CD14-positive monocyte (primary cell): ENCODE data around the gene IGF2. TPM values are rescaled to one million over a fixed set of nuclear protein-coding genes. Genes with fewer than 3 reads are reported as not detected.

Experiments used
- DNase-seq, 3 donors: peaks; one replicate each; pipeline ENCODE4 v3.0.0-alpha.2; 2011 to 2022
- H2AFZ ChIP-seq: 2 replicates; pipeline ENCODE4 v1.6.0; 2012; ENCODE audit warnings: mild to moderate bottlenecking, low read depth, low read length, inconsistent platforms; ENCODE audit not compliant: insufficient read depth, poor library complexity, severe bottlenecking
- H3K27ac ChIP-seq, 2 donors: 1 replicate in 1 of 2; 2 replicates in 1 of 2; pipeline ENCODE4 v1.5.1; 2012 to 2013; ENCODE audit warnings: low read length in 2 of 2, control low read depth in 1 of 2, inconsistent platforms in 1 of 2, low read depth in 1 of 2, mild to moderate bottlenecking in 1 of 2
- H3K27me3 ChIP-seq, 2 donors: one replicate each; pipeline versions ENCODE4 v1.6.0 to v1.6.1; 2011 to 2013; ENCODE audit warnings: low read length in 2 of 2; ENCODE audit not compliant: control insufficient read depth in 2 of 2, insufficient read depth in 2 of 2
- H3K36me3 ChIP-seq, 2 donors: replicated peaks in 1 of 2; 1 replicate in 1 of 2; 2 replicates in 1 of 2; pipeline versions ENCODE4 v1.5.1 to v1.6.1; 2012 to 2013; ENCODE audit warnings: low read length in 2 of 2, control low read depth in 1 of 2, inconsistent platforms in 1 of 2, mild to moderate bottlenecking in 1 of 2; ENCODE audit not compliant: insufficient read depth in 2 of 2, control insufficient read depth in 1 of 2
- H3K4me1 ChIP-seq, 2 donors: 1 replicate in 1 of 2; 2 replicates in 1 of 2; pipeline versions ENCODE4 v1.5.1 to v1.6.1; 2012 to 2013; ENCODE audit warnings: low read length in 2 of 2, control low read depth in 1 of 2, inconsistent platforms in 1 of 2, mild to moderate bottlenecking in 1 of 2, moderate library complexity in 1 of 2; ENCODE audit not compliant: insufficient read depth in 2 of 2, control insufficient read depth in 1 of 2
- H3K4me2 ChIP-seq: replicated peaks from 2 replicates; pipeline ENCODE3; 2012; ENCODE audit warnings: low read length, moderate library complexity, mild to moderate bottlenecking; ENCODE audit not compliant: poor library complexity, severe bottlenecking; ENCODE audit errors: extremely low read depth
- H3K4me3 ChIP-seq, 3 experiments: fragments of 200-600 bp in 1 of 3; sonication (generic) in 1 of 3; replicated peaks in 1 of 3; 1 replicate in 2 of 3; 2 replicates in 1 of 3; pipeline ENCODE4 v1.5.1; 2011 to 2013; ENCODE audit warnings: low read length in 3 of 3, mild to moderate bottlenecking in 3 of 3, control low read depth in 2 of 3, low read depth in 2 of 3, inconsistent platforms in 1 of 3, moderate library complexity in 1 of 3
- H3K79me2 ChIP-seq: 2 replicates; pipeline ENCODE4 v1.6.0; 2012; ENCODE audit warnings: mild to moderate bottlenecking, control low read depth, inconsistent platforms, low read length, moderate library complexity; ENCODE audit not compliant: insufficient read depth
- H3K9ac ChIP-seq: 2 replicates; pipeline ENCODE4 v1.6.0; 2017; ENCODE audit warnings: low read length, mild to moderate bottlenecking; ENCODE audit not compliant: insufficient read depth, poor library complexity, severe bottlenecking
- H3K9me3 ChIP-seq, 2 donors: replicated peaks in 1 of 2; 1 replicate in 1 of 2; 2 replicates in 1 of 2; pipeline versions ENCODE4 v1.5.1 to v1.6.1; 2012 to 2013; ENCODE audit warnings: low read length in 2 of 2, control low read depth in 1 of 2; ENCODE audit not compliant: control insufficient read depth in 1 of 2, insufficient read depth in 1 of 2
- H4K20me1 ChIP-seq: 2 replicates; pipeline ENCODE4 v1.6.0; 2012; ENCODE audit warnings: mild to moderate bottlenecking, low read length, control low read depth, moderate library complexity; ENCODE audit not compliant: insufficient read depth
- H3K27ac Mint-ChIP-seq, 7 donors: one replicate each; pipeline ENCODE4 v1.8.0; 2020; ENCODE audit warnings: mild to moderate bottlenecking in 7 of 7, mixed read lengths in 7 of 7, moderate library complexity in 6 of 7, inconsistent platforms in 2 of 7
- H3K27me3 Mint-ChIP-seq, 3 donors: one replicate each; pipeline ENCODE4 v1.8.0; 2021 to 2022; ENCODE audit warnings: low read depth in 3 of 3, mild to moderate bottlenecking in 3 of 3, mixed read lengths in 3 of 3, moderate library complexity in 3 of 3, inconsistent platforms in 1 of 3
- H3K36me3 Mint-ChIP-seq, 2 donors: one replicate each; pipeline ENCODE4 v1.8.0; 2020; ENCODE audit warnings: mixed read lengths in 2 of 2, inconsistent platforms in 1 of 2, mild to moderate bottlenecking in 1 of 2
- H3K4me1 Mint-ChIP-seq: one replicate; pipeline ENCODE4 v1.8.0; 2020; ENCODE audit warnings: mild to moderate bottlenecking, mixed read lengths
- H3K4me3 Mint-ChIP-seq, 2 donors: one replicate each; pipeline ENCODE4 v1.8.0; 2020; ENCODE audit warnings: mild to moderate bottlenecking in 2 of 2, mixed read lengths in 2 of 2, moderate library complexity in 1 of 2
- H3K9me3 Mint-ChIP-seq, 7 donors: one replicate each; pipeline ENCODE4 v1.8.0; 2020 to 2022; ENCODE audit warnings: mixed read lengths in 7 of 7, mild to moderate bottlenecking in 6 of 7, moderate library complexity in 6 of 7, inconsistent platforms in 2 of 7
- CTCF ChIP-seq: fragments of 200-600 bp; IDR thresholded peaks from one replicate; pipeline ENCODE4 v1.8.0; 2022; ENCODE audit warnings: antibody characterized with exemption, mild to moderate bottlenecking
- WGBS: methylation state at CpG from one replicate; pipeline ENCODE4 v1.1.5; 2013; ENCODE audit warnings: missing lambda C conversion rate; ENCODE audit not compliant: insufficient coverage; 5-methylcytosine and 5-hydroxymethylcytosine counted together
- intact Hi-C, 2 donors: fragments of 100-400 bp; cut with micrococcal nuclease; formaldehyde crosslinking; loops; one replicate each; pipeline versions ENCODE4 v1.15.0 to v1.15.1; 2023
- polyA plus RNA-seq, 3 donors: library from polyadenylated mRNA; depleted of rRNA in 1 of 3; unstranded in 2 of 3; stranded (reverse) in 1 of 3; fragments of 300-500 nt in 2 of 3; fragments of >200 nt in 1 of 3; fragmentation: Illumina TruSeq in 2 of 3; gene quantifications; 1 replicate in 2 of 3; 2 replicates in 1 of 3; pipeline ENCODE4 v1.2.3, GENCODE V29; 2012 to 2021

IGF2 gene
- polyA plus RNA-seq, 3 donors: not detected

- H3K4me3 ChIP-seq: no peak overlapping the region
- no peaks in the 10 kb centered on the region for H4K20me1 ChIP-seq
- H3K4me3 Mint-ChIP-seq: no peak overlapping the region
- no peaks in the 10 kb centered on the region for H3K9me3 ChIP-seq
- peaks cover 0 to 1% (median 0%) of the 10 kb centered on the region in 7 donors for H3K9me3 Mint-ChIP-seq
- WGBS: 94% methylated on average over 3 of the region's 6 CpGs
- H3K79me2 ChIP-seq: no peaks in the 10 kb centered on the region
- no peaks in the 10 kb centered on the region for H3K36me3 Mint-ChIP-seq
- TF ChIP-seq CTCF: no peak
- intact Hi-C loops: no loop called here
- no peaks in the 10 kb centered on the region for H3K27me3 ChIP-seq
- H3K27ac Mint-ChIP-seq: no peak overlapping the region
- H3K4me2 ChIP-seq: no peak overlapping the region
- H3K9ac ChIP-seq: no peak overlapping the region
- H3K4me1 ChIP-seq: no peaks in the 10 kb centered on the region
- no peak for DNase-seq
- H2AFZ ChIP-seq: no peak overlapping the region
- H3K36me3 ChIP-seq: no peaks in the 10 kb centered on the region
- H3K27ac ChIP-seq: no peak overlapping the region
- no peaks in the 10 kb centered on the region for H3K4me1 Mint-ChIP-seq
- H3K27me3 Mint-ChIP-seq: peaks cover 9 to 20% (median 15%) of the 10 kb centered on the region in 3 donors
Observed at GRCh38 chr11:2095198-2095520, 44.0 kb downstream of the IGF2 start.

GRCh38 chr11:2094354-2095197 lies 44.6 kb downstream of the IGF2 start:
- H3K27me3 ChIP-seq: no peaks in the 10 kb centered on the region
- H3K9ac ChIP-seq: no peak overlapping the region
- no peak overlapping the region for H2AFZ ChIP-seq
- intact Hi-C loops: no loop called here
- DNase-seq: no peak
- H3K27ac ChIP-seq: no peak overlapping the region
- no peaks in the 10 kb centered on the region for H3K9me3 ChIP-seq
- TF ChIP-seq CTCF: no peak
- no peaks in the 10 kb centered on the region for H3K36me3 ChIP-seq
- no peaks in the 10 kb centered on the region for H3K36me3 Mint-ChIP-seq
- H3K79me2 ChIP-seq: no peaks in the 10 kb centered on the region
- no peak overlapping the region for H3K4me3 Mint-ChIP-seq
- WGBS: 94% methylated on average over 18 of the region's 21 CpGs
- H3K27ac Mint-ChIP-seq: no peak overlapping the region
- H4K20me1 ChIP-seq: no peaks in the 10 kb centered on the region
- peaks cover 0 to 1% (median 0%) of the 10 kb centered on the region in 7 donors for H3K9me3 Mint-ChIP-seq
- peaks cover under 1% of the 10 kb centered on the region for H3K4me1 Mint-ChIP-seq
- no peak overlapping the region for H3K4me2 ChIP-seq
- H3K4me3 ChIP-seq: no peak overlapping the region
- H3K4me1 ChIP-seq: no peaks in the 10 kb centered on the region
- peaks cover 9 to 20% (median 15%) of the 10 kb centered on the region in 3 donors for H3K27me3 Mint-ChIP-seq
